Memory B cell (primary cell): ENCODE measurements around the gene ARPP21.
"Not testable (repeated sequence)": the region's sequence is repeated elsewhere in the genome, so short reads cannot be mapped to it uniquely, and the experiment has no call there.

Experiments
- ATAC-seq: fragments of 150-1000 bp; cut with Tn5 transposase; 2 replicates; pipeline ENCODE4 v1.10.0; 2021; ENCODE audit warnings: low read depth, mild to moderate bottlenecking, moderate library complexity
- DNase-seq, 2 donors: peaks; one replicate each; pipeline ENCODE4 v3.0.0; 2022; ENCODE audit warnings: low spot score in 2 of 2
- H3K27ac Mint-ChIP-seq: one replicate; pipeline ENCODE4 v1.8.0; 2022; ENCODE audit warnings: mild to moderate bottlenecking, moderate library complexity, mixed read lengths
- H3K27me3 Mint-ChIP-seq: one replicate; pipeline ENCODE4 v1.8.0; 2022; ENCODE audit warnings: mixed read lengths
- H3K36me3 Mint-ChIP-seq: one replicate; pipeline ENCODE4 v1.8.0; 2022; ENCODE audit warnings: mild to moderate bottlenecking, mixed read lengths
- H3K4me1 Mint-ChIP-seq: one replicate; pipeline ENCODE4 v1.8.0; 2022; ENCODE audit warnings: mixed read lengths
- H3K4me3 Mint-ChIP-seq: one replicate; pipeline ENCODE4 v1.8.0; 2022; ENCODE audit warnings: mild to moderate bottlenecking, moderate library complexity, mixed read lengths
- H3K9me3 Mint-ChIP-seq: one replicate; pipeline ENCODE4 v1.8.0; 2022; ENCODE audit warnings: mixed read lengths

The ARPP21 gene

GRCh38 chr3:35780800-35781199, 141.5 kb downstream of the ARPP21 start:
- ATAC-seq: no peak
- Mint-ChIP-seq H3K27ac (no peak overlapping the region), H3K9me3 (peaks cover 7% of the 10 kb centered on the region), H3K4me3 (no peak overlapping the region), H3K36me3 (no peaks in the 10 kb centered on the region), H3K4me1 (peaks cover 2% of the 10 kb centered on the region), H3K27me3 (no peaks in the 10 kb centered on the region)
- no peak for DNase-seq

DNA sequence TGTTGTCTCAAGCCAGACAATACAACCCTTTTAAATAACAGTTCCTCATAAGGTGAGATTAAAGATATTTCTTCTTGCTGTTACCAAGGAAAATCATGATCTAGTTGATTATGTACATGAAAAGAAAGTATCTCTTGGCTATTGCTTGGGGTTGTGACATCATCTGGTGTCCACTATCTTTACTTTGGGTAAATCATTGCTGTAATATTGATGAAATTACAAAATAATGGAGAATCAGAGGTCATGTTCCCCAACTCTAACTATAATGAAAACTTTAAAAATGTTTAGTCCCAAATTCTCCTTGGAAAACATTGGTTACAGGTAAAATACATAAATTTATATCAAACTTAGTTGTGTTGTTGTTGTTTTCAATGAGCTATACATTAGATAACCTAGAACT, 142.2 kb downstream of the ARPP21 start:
- ATAC-seq (no peak), DNase-seq (no peak)
- Mint-ChIP-seq H3K27me3 (no peaks in the 10 kb centered on the region), H3K9me3 (peaks cover 7% of the 10 kb centered on the region), H3K36me3 (no peaks in the 10 kb centered on the region), H3K4me1 (peaks cover 2% of the 10 kb centered on the region), H3K27ac (no peak overlapping the region), H3K4me3 (no peak overlapping the region)

DNA sequence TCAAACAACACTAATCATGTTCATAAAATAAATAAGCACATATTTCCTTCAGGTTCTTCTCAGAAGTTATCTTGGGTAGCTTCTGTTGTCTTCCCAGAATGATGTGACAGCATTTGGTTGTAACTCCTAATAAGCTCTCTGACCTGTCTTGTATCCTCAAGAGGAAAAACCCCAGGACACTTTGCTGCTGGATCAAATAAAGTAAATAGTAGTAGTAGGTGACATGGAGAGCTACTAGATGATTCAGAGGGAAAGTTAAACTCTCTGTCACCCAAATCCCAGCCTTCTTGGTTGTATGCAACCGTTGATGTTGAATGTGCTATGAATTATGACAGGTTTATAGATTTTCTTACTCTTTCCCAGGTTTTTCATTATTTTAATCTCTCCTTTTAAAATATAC, 143.0 kb downstream of the ARPP21 start:
- H3K27me3 Mint-ChIP-seq: no peaks in the 10 kb centered on the region
- peaks cover 2% of the 10 kb centered on the region for H3K4me1 Mint-ChIP-seq
- ATAC-seq (no peak), DNase-seq (no peak)
- H3K36me3 Mint-ChIP-seq: no peaks in the 10 kb centered on the region
- H3K27ac Mint-ChIP-seq: no peak overlapping the region
- no peak overlapping the region for H3K4me3 Mint-ChIP-seq
- H3K9me3 Mint-ChIP-seq: peaks cover 7% of the 10 kb centered on the region

- no peak overlapping the region for H3K4me3 Mint-ChIP-seq
- H3K9me3 Mint-ChIP-seq: peaks cover 7% of the 10 kb centered on the region
- no peaks in the 10 kb centered on the region for H3K27me3 Mint-ChIP-seq
- DNase-seq: no peak
- H3K36me3 Mint-ChIP-seq: no peaks in the 10 kb centered on the region
- H3K4me1 Mint-ChIP-seq: peaks cover 2% of the 10 kb centered on the region
- ATAC-seq: no peak
- no peak overlapping the region for H3K27ac Mint-ChIP-seq
These were observed 144.8 kb downstream of the ARPP21 start for GRCh38 chr3:35784169-35784568.

DNA sequence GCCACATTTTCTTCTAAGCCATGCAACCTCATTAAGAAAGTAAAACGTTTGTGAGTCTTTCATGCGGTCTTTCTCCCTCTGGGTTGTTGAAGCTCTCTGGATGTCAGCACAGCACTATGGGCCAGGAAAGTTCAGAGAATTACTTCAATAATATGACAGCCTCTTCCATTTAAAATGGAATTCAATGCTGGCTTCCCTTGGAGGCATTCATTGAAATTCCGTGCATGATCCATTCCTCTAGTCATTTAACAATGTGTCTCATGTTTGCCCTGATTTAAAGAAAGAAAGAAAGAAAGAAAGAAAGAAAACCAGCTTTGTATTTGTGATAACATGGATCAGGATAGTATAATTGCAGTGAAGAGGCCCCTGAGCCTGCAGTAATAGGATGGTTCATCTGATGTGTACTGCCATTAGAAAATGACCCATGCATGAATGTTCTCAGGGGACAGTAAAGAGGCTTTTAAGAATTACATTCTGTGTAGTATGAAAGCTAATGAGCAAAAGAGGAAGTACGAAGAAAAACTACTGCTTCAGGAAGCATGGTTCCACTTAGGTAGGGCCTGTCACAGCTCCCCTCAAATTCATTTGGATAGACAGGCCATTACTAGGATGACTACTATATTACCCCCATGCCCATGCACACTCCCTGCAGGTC, 146.0 kb downstream of the ARPP21 start:
- Mint-ChIP-seq H3K27me3 (no peaks in the 10 kb centered on the region), H3K4me3 (no peak overlapping the region), H3K9me3 (peaks cover 7% of the 10 kb centered on the region), H3K36me3 (no peaks in the 10 kb centered on the region), H3K27ac (no peak overlapping the region), H3K4me1 (peaks cover 2% of the 10 kb centered on the region)
- ATAC-seq (no peak), DNase-seq (no peak)

DNA sequence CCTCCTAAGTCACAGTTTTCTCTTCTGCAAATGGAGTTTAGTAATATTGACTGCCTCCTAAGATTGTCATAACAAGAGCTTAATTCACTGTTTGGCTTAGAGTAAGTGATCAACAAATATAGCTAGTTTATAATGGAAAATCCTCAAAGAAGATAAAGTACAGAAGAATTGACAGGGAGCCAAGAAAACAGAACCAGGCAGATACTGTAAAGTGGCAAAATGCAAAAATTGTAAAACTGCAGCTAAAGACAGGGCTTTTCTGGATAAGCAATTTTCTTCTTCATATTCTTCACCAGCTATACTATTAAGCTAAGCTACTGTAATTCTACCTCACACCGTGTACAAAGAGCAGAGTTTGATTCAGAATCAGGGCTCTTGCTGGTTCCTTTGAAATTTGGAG, 148.6 kb downstream of the ARPP21 start:
- H3K36me3 Mint-ChIP-seq: no peaks in the 10 kb centered on the region
- peaks cover 2% of the 10 kb centered on the region for H3K4me1 Mint-ChIP-seq
- no peak overlapping the region for H3K4me3 Mint-ChIP-seq
- no peaks in the 10 kb centered on the region for H3K27me3 Mint-ChIP-seq
- peaks cover 7% of the 10 kb centered on the region for H3K9me3 Mint-ChIP-seq
- DNase-seq (no peak), ATAC-seq (no peak)
- no peak overlapping the region for H3K27ac Mint-ChIP-seq

- DNase-seq (no peak), ATAC-seq (no peak)
- no peak overlapping the region for H3K4me3 Mint-ChIP-seq
- H3K36me3 Mint-ChIP-seq: no peaks in the 10 kb centered on the region
- H3K27ac Mint-ChIP-seq: no peak overlapping the region
- peaks cover 4% of the 10 kb centered on the region for H3K9me3 Mint-ChIP-seq
- peaks cover 2% of the 10 kb centered on the region for H3K4me1 Mint-ChIP-seq
- H3K27me3 Mint-ChIP-seq: no peaks in the 10 kb centered on the region
These were observed 149.9 kb downstream of the ARPP21 start for GRCh38 chr3:35789042-35789831.

DNA sequence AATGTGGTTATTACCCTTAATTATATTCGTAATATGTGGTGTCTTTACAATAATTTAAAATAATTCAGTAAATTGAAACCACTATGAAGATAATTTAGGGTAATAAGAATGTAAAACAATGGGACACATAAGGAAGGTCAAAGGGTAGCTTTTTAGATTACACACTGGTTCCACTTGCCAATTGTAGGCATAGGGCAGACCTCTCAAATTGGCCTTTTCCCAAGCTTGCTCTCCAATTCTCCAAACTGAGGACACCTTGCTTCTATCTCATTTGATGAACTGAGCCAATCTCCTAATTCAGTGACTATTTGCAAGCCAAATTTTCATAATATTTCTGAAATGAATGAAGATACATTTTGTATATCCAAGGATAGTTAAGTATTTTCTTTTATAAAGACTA, 151.4 kb downstream of the ARPP21 start:
- Mint-ChIP-seq H3K27me3 (no peaks in the 10 kb centered on the region), H3K4me3 (no peak overlapping the region), H3K27ac (no peak overlapping the region), H3K36me3 (no peaks in the 10 kb centered on the region), H3K4me1 (peaks cover under 1% of the 10 kb centered on the region), H3K9me3 (no peaks in the 10 kb centered on the region)
- ATAC-seq (no peak), DNase-seq (no peak)

DNA sequence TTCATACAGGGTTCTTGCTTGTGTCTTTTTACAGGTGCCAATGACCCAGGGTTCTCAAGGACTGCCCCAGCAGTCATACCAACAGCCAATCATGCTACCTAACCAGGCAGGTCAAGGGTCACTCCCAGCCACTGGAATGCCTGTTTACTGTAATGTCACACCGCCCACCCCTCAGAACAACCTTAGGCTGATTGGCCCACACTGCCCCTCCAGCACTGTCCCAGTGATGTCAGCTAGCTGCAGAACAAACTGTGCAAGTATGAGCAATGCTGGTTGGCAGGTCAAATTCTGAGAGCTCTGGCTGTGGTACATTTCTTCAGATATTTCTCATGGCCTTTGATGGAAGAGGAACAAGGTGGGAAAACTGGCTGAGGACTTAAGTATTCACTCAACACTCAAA, 154.3 kb downstream of the ARPP21 start:
- no peaks in the 10 kb centered on the region for H3K36me3 Mint-ChIP-seq
- H3K4me1 Mint-ChIP-seq: no peaks in the 10 kb centered on the region
- no peak overlapping the region for H3K27ac Mint-ChIP-seq
- H3K4me3 Mint-ChIP-seq: no peak overlapping the region
- no peak for DNase-seq
- H3K27me3 Mint-ChIP-seq: no peaks in the 10 kb centered on the region
- no peak for ATAC-seq
- H3K9me3 Mint-ChIP-seq: no peaks in the 10 kb centered on the region

GRCh38 chr3:35800960-35801459, 161.7 kb downstream of the ARPP21 start:
- Mint-ChIP-seq H3K4me1 (no peaks in the 10 kb centered on the region), H3K4me3 (no peak overlapping the region), H3K27ac (no peak overlapping the region), H3K9me3 (no peaks in the 10 kb centered on the region), H3K36me3 (no peaks in the 10 kb centered on the region), H3K27me3 (no peaks in the 10 kb centered on the region)
- no peak for ATAC-seq
- DNase-seq: no peak

GRCh38 chr3:35814531-35814930, 175.2 kb downstream of the ARPP21 start:
- Mint-ChIP-seq H3K27me3 (no peaks in the 10 kb centered on the region), H3K4me1 (no peaks in the 10 kb centered on the region), H3K9me3 (peaks cover 4% of the 10 kb centered on the region), H3K27ac (no peak overlapping the region), H3K36me3 (no peaks in the 10 kb centered on the region), H3K4me3 (no peak overlapping the region)
- DNase-seq (no peak), ATAC-seq (no peak)

- DNase-seq, H3K4me3 Mint-ChIP-seq, H3K36me3 Mint-ChIP-seq: not testable (repeated sequence)
These were observed 176.5 kb downstream of the ARPP21 start for GRCh38 chr3:35815796-35816195.

GRCh38 chr3:35817216-35817615, 177.9 kb downstream of the ARPP21 start:
- H3K27me3 Mint-ChIP-seq: no peaks in the 10 kb centered on the region
- no peak for ATAC-seq
- H3K4me3 Mint-ChIP-seq: no peak overlapping the region
- no peak for DNase-seq
- H3K36me3 Mint-ChIP-seq: no peaks in the 10 kb centered on the region
- peaks cover 4% of the 10 kb centered on the region for H3K9me3 Mint-ChIP-seq
- H3K4me1 Mint-ChIP-seq: no peaks in the 10 kb centered on the region
- H3K27ac Mint-ChIP-seq: no peak overlapping the region

More at GRCh38 chr3:35815796-35816195, 176.5 kb downstream of the ARPP21 start:
- not testable (repeated sequence) for H3K27ac Mint-ChIP-seq, H3K9me3 Mint-ChIP-seq, ATAC-seq, H3K27me3 Mint-ChIP-seq, H3K4me1 Mint-ChIP-seq

DNA sequence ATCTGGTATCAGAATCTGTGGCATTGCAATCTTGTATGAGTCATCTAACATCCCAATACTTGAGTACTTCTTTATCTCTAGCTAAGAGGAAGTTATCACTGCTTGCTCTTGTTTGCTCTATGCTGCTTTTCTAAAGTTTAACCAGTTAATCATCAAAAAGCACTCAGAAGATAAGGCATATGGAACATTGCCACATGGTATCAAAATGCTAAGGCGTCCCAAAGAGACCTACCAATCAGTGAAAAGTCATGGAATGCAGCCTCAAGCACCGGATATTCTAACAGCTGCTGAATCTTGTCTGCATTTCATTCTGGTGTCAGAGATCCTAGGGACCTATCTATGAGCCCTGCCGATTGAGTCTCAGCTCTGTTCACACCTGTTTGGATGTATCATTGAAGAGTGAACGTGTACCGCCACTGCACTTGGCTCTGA, 192.8 kb downstream of the ARPP21 start:
- DNase-seq: no peak
- H3K9me3 Mint-ChIP-seq: peaks cover 3% of the 10 kb centered on the region
- no peak overlapping the region for H3K27ac Mint-ChIP-seq
- H3K36me3 Mint-ChIP-seq: no peaks in the 10 kb centered on the region
- H3K4me1 Mint-ChIP-seq: no peaks in the 10 kb centered on the region
- no peak for ATAC-seq
- H3K4me3 Mint-ChIP-seq: no peak overlapping the region
- H3K27me3 Mint-ChIP-seq: no peaks in the 10 kb centered on the region
